A549 (cell line): ENCODE results near the gene TBX21. TPM values are rescaled to one million over a fixed set of nuclear protein-coding genes. Genes with fewer than 3 reads are reported as not detected.

Experiments
- ATAC-seq, 2 experiments: fragments of 200-7000 bp in 1 of 2; fragments of >200 bp in 1 of 2; cut with Nextera tagmentation in 1 of 2; cut with Tn5 transposase in 1 of 2; 3 replicates each; pipeline versions ENCODE4 v1.8.0 to v1.9.1; 2018 to 2020; ENCODE audit warnings: mild to moderate bottlenecking in 1 of 2, moderate library complexity in 1 of 2
- CTCF ChIA-PET: fragments of 300-600 bp; sonication (Branson Sonifier 250); formaldehyde crosslinking; extraction: SDS; loops from one replicate; lab custom pipeline; 2021; ENCODE audit warnings: antibody characterized with exemption, inconsistent platforms; lab: Yijun Ruan, JAX
- POLR2A ChIA-PET: fragments of 350-600 bp; formaldehyde crosslinking; extraction: SDS; loops from one replicate; lab custom pipeline; 2021; ENCODE audit warnings: antibody characterized with exemption, inconsistent platforms; lab: Yijun Ruan, JAX
- DNase-seq, 2 experiments: peaks; one replicate each; pipeline versions ENCODE4 v3.0.0 to v3.0.0-alpha.2; 2011 to 2016; ENCODE audit warnings: low read depth in 1 of 2, low spot score in 1 of 2
- FAIRE-seq: peaks from 2 replicates; lab custom pipeline; 2011; peaks lifted over from hg19 to GRCh38; lab: Jason Lieb, UNC
- H3K27ac ChIP-seq, 2 experiments: fragments of >200 bp; sonication (Bioruptor Twin); formaldehyde crosslinking; 3 replicates each; pipeline ENCODE4 v1.5.1; 2016 to 2017
- H3K4me1 ChIP-seq: fragments of >200 bp; sonication (Bioruptor Twin); formaldehyde crosslinking; 3 replicates; pipeline ENCODE4 v1.6.1; 2016
- H3K4me2 ChIP-seq: fragments of >200 bp; sonication (Bioruptor Twin); formaldehyde crosslinking; 3 replicates; pipeline ENCODE4 v1.6.1; 2016
- H3K4me3 ChIP-seq: fragments of >200 bp; sonication (Bioruptor Twin); formaldehyde crosslinking; 3 replicates; pipeline ENCODE4 v1.5.1; 2016
- H3K9me3 ChIP-seq: fragments of >200 bp; sonication (Bioruptor Twin); formaldehyde crosslinking; 3 replicates; pipeline ENCODE4 v1.6.1; 2016
- ATOH8 ChIP-seq: fragments of 250-450 bp; sonication (Bioruptor Pico); IDR thresholded peaks from 2 replicates; pipeline ENCODE4 v1.5.0; 2020; ENCODE audit warnings: low read depth, mild to moderate bottlenecking, moderate library complexity
- BCL3 ChIP-seq: fragments of >200 bp; sonication (Bioruptor Twin); formaldehyde crosslinking; IDR thresholded peaks from 3 replicates; pipeline ENCODE4 v1.6.1; 2016
- BHLHE40 ChIP-seq: IDR thresholded peaks from 2 replicates; pipeline ENCODE4 v1.6.1; 2012; ENCODE audit warnings: low read depth, low read length, inconsistent platforms
- CBX2 ChIP-seq: fragments of 200-600 bp; sonication (generic); IDR thresholded peaks from 2 replicates; pipeline ENCODE4 v1.6.1; 2016; ENCODE audit warnings: low read depth, mild to moderate bottlenecking, borderline replicate concordance
- CBX8 ChIP-seq: fragments of 200-600 bp; sonication (generic); IDR thresholded peaks from 2 replicates; pipeline ENCODE4 v1.6.1; 2016
- E2F6 ChIP-seq: IDR thresholded peaks from 2 replicates; pipeline ENCODE4 v1.6.1; 2012; ENCODE audit warnings: low read depth, borderline replicate concordance
- EHMT2 ChIP-seq: fragments of 200-600 bp; sonication (generic); IDR thresholded peaks from 2 replicates; pipeline ENCODE4 v1.6.1; 2016; ENCODE audit warnings: antibody characterized with exemption, low read depth, mild to moderate bottlenecking, moderate library complexity
- FOSB ChIP-seq: fragments of 250-450 bp; sonication (Bioruptor Pico); IDR thresholded peaks from 2 replicates; pipeline ENCODE4 v1.5.0; 2020; ENCODE audit warnings: mild to moderate bottlenecking, moderate library complexity
- HDAC2 ChIP-seq: fragments of 200-600 bp; sonication (generic); IDR thresholded peaks from 2 replicates; pipeline ENCODE4 v1.6.1; 2016
- HEYL ChIP-seq: fragments of 250-450 bp; sonication (Bioruptor Pico); IDR thresholded peaks from 2 replicates; pipeline ENCODE4 v1.8.0; 2021; ENCODE audit warnings: mild to moderate bottlenecking, moderate library complexity
- HMGXB4 ChIP-seq: fragments of 250-450 bp; sonication (Bioruptor Pico); IDR thresholded peaks from 2 replicates; pipeline ENCODE4 v1.5.0; 2021; ENCODE audit warnings: mild to moderate bottlenecking, moderate library complexity, borderline replicate concordance
- HOXA7 ChIP-seq: fragments of 250-450 bp; sonication (Bioruptor Pico); IDR thresholded peaks from 2 replicates; pipeline ENCODE4 v1.5.0; 2020; ENCODE audit warnings: mild to moderate bottlenecking, moderate library complexity
- HOXB13 ChIP-seq: fragments of 250-450 bp; sonication (Bioruptor Pico); IDR thresholded peaks from 2 replicates; pipeline ENCODE4 v1.5.0; 2020; ENCODE audit warnings: low read depth, mild to moderate bottlenecking, moderate library complexity
- JUN ChIP-seq, 2 experiments: fragments of >200 bp; sonication (Bioruptor Twin); formaldehyde crosslinking; IDR thresholded peaks; 2 replicates in 1 of 2; 3 replicates in 1 of 2; pipeline ENCODE4 v1.6.1; 2016 to 2017
- JUNB ChIP-seq: fragments of >200 bp; sonication (Bioruptor Twin); formaldehyde crosslinking; IDR thresholded peaks from 2 replicates; pipeline ENCODE4 v1.6.1; 2016
- KDM5A ChIP-seq: fragments of 200-600 bp; sonication (generic); IDR thresholded peaks from 2 replicates; pipeline ENCODE4 v1.6.1; 2016; ENCODE audit warnings: antibody characterized with exemption, mild to moderate bottlenecking
- MYC ChIP-seq: IDR thresholded peaks from 2 replicates; pipeline ENCODE4 v1.6.1; 2012; ENCODE audit warnings: mild to moderate bottlenecking, inconsistent platforms, low read length, improper control_type of control experiment, borderline replicate concordance
- NPAS2 ChIP-seq: fragments of 250-450 bp; sonication (Bioruptor Pico); IDR thresholded peaks from 2 replicates; pipeline ENCODE4 v1.8.0; 2022; ENCODE audit warnings: mild to moderate bottlenecking, moderate library complexity, borderline replicate concordance
- NR3C1 ChIP-seq: fragments of >200 bp; sonication (Bioruptor Twin); formaldehyde crosslinking; IDR thresholded peaks from 3 replicates; pipeline ENCODE4 v1.6.1; 2017
- PBX3 ChIP-seq: IDR thresholded peaks from 2 replicates; pipeline ENCODE4 v1.6.1; 2012
- RAD21 ChIP-seq, 2 experiments: fragments of >200 bp in 1 of 2; sonication (Bioruptor Twin) in 1 of 2; formaldehyde crosslinking in 1 of 2; IDR thresholded peaks in 1 of 2; conservative IDR thresholded peaks in 1 of 2; 2 replicates in 1 of 2; 3 replicates in 1 of 2; pipeline ENCODE4 v1.6.1; 2012 to 2018; ENCODE audit warnings: inconsistent platforms in 1 of 2
- RARB ChIP-seq: fragments of 250-450 bp; sonication (Bioruptor Pico); IDR thresholded peaks from 2 replicates; pipeline ENCODE4 v1.8.0; 2021; ENCODE audit warnings: mild to moderate bottlenecking, moderate library complexity
- REST ChIP-seq: fragments of 200-600 bp; sonication (generic); IDR thresholded peaks from 2 replicates; pipeline ENCODE4 v1.6.1; 2016; ENCODE audit warnings: antibody characterized with exemption, mild to moderate bottlenecking, moderate library complexity
- TP53 ChIP-seq: fragments of 250-450 bp; sonication (Bioruptor Pico); IDR thresholded peaks from 2 replicates; pipeline ENCODE4 v1.5.0; 2021; ENCODE audit warnings: mild to moderate bottlenecking, moderate library complexity
- ZFP36 ChIP-seq: fragments of 450-650 bp; IDR thresholded peaks from 2 replicates; pipeline ENCODE4 v1.6.1; 2014; ENCODE audit warnings: borderline replicate concordance; ENCODE audit not compliant: partially characterized antibody
- WGBS: methylation state at CpG from one replicate; pipeline ENCODE4 v1.1.6; 2017; ENCODE audit errors: missing lambda C conversion rate; 5-methylcytosine and 5-hydroxymethylcytosine counted together
- polyA plus RNA-seq, 4 experiments: library from polyadenylated mRNA; depleted of rRNA in 3 of 4; stranded (reverse); fragments of >200 nt; fragmentation: RNase III in 1 of 4; extraction: RNeasy Plus Mini Kit Qiagen cat#74134 plus additional on column Dnase treatment in 1 of 4; gene quantifications; 2 replicates in 3 of 4; 3 replicates in 1 of 4; pipeline ENCODE4 v1.2.3, GENCODE V29; 2011 to 2017

The TBX21 gene
- polyA plus RNA-seq, 2 of the 4 experiments (the other 2 are of a cell fraction), result not detected

GRCh38 chr17:47778184-47778635 is 45.2 kb downstream of the TBX21 start:
- Histone ChIP-seq H3K4me2 (no peak overlapping the region), H3K27ac (no peak overlapping the region), H3K4me3 (no peak overlapping the region), H3K9me3 (peaks cover 3% of the 10 kb centered on the region; the same call in 2 of the 3 replicates), H3K4me1 (no peaks in the 10 kb centered on the region)
- ChIA-PET CTCF (interaction anchor here (0.6 to 2.3 kb wide), 7 partner anchors 9 to 52 kb away, joined by 3 to 11 read pairs (median 3); no protein-coding TSS in a partner anchor), POLR2A (no interaction called here)
- no peak for ATAC-seq
- FAIRE-seq, result no peak
- whole genome bisulfite sequencing, result 77% methylated on average over 29 of the region's 45 CpGs
- no peak for TF ChIP-seq FOSB (CRISPR knock-in tag)
- no peak for TF ChIP-seq JUN (IDR thresholded peaks at IDR 0.05)
- TF ChIP-seq PBX3, result no peak
- no peak for TF ChIP-seq NPAS2 (CRISPR knock-in tag)
- TF ChIP-seq HOXA7 (CRISPR knock-in tag), result no peak
- TF ChIP-seq NR3C1, result no peak
- TF ChIP-seq ZFP36, result no peak
- TF ChIP-seq JUNB, result no peak
- no peak for TF ChIP-seq HEYL (CRISPR knock-in tag)
- no peak for TF ChIP-seq TP53 (CRISPR knock-in tag)
- no peak for TF ChIP-seq HOXB13 (CRISPR knock-in tag)
- no peak for TF ChIP-seq BCL3
- TF ChIP-seq RARB (CRISPR knock-in tag), result no peak
- no peak for TF ChIP-seq ATOH8 (CRISPR knock-in tag)
- no peak for TF ChIP-seq REST
- TF ChIP-seq CBX2, result no peak
- no peak for TF ChIP-seq HMGXB4
- no peak for TF ChIP-seq KDM5A
- DNase-seq, result no peak

- CTCF ChIA-PET, result interaction anchor here (1.0 to 8.3 kb wide), 7 partner anchors 8 to 82 kb away, joined by 3 to 42 read pairs (median 6); partner anchors contain the start of gene SCRN2
- POLR2A ChIA-PET, result no interaction called here
- 45% methylated on average over 5 of the region's 5 CpGs for WGBS
- TF ChIP-seq CBX8 (no peak), E2F6 (no peak), BHLHE40 (no peak), MYC (no peak), RAD21 (conservative IDR thresholded peaks at IDR 0.05 in 1 of 2, IDR thresholded peaks at IDR 0.05 in 1 of 2) (no peak), HEYL (CRISPR knock-in tag) (no peak), HDAC2 (no peak), NPAS2 (CRISPR knock-in tag) (no peak), EHMT2 (no peak), BCL3 (no peak), ZFP36 (no peak), PBX3 (no peak)
Measured at GRCh38 chr17:47781397-47781796, 48.4 kb downstream of the TBX21 start.

More at GRCh38 chr17:47781397-47781796, 48.4 kb downstream of the TBX21 start:
- H3K27ac ChIP-seq, result no peak overlapping the region
- DNase-seq (no peak), FAIRE-seq (no peak), ATAC-seq (no peak)
- H3K4me1 ChIP-seq, result no peaks in the 10 kb centered on the region
- no peak overlapping the region for H3K4me2 ChIP-seq
- H3K9me3 ChIP-seq, result no peaks in the 10 kb centered on the region
- no peak overlapping the region for H3K4me3 ChIP-seq
